ENCODE data around the gene PDZRN4.

Gene PDZRN4

GRCh38 chr12:41531147-41531829 is 343.2 kb downstream of the PDZRN4 start:
- Histone ChIP-seq H3K9me2 (replicated peaks; ENCODE audit: insufficient read depth, low read length) (no peaks in the 10 kb centered on the region), H3K4me2 (ENCODE audit: low read depth, low read length, poor library complexity, severe bottlenecking) (no peak overlapping the region), H3K27ac (ENCODE audit: low read depth, low read length) (no peak overlapping the region), H3K4me3 (ENCODE audit: insufficient read depth, low read length, poor library complexity, severe bottlenecking) (no peak overlapping the region), H4K20me1 (ENCODE audit: low read depth, low read length) (no peaks in the 10 kb centered on the region), H3F3A (ENCODE audit: insufficient read depth) (no peaks in the 10 kb centered on the region), H3K9me3 (ENCODE audit: insufficient read depth, low read length) (no peaks in the 10 kb centered on the region), H3K9ac (ENCODE audit: low read length) (no peak overlapping the region), H3K27me3 (ENCODE audit: low read length) (no peaks in the 10 kb centered on the region), H2AFZ (ENCODE audit: low read depth, low read length, severe bottlenecking) (no peak overlapping the region), H3K79me2 (ENCODE audit: insufficient read depth, low read length) (no peaks in the 10 kb centered on the region), H3K36me3 (ENCODE audit: low read length) (no peaks in the 10 kb centered on the region)
- TF ChIP-seq CTCF (IDR thresholded peaks at IDR 0.05; ENCODE audit: insufficient read depth, low read length, poor library complexity, severe bottlenecking) (no peak), EZH2phosphoT487 (conservative IDR thresholded peaks at IDR 0.05; ENCODE audit: low read length) (no peak)

- no peaks in the 10 kb centered on the region for H3K9me2 ChIP-seq (replicated peaks; ENCODE audit: insufficient read depth, low read length)
- no peaks in the 10 kb centered on the region for H3K36me3 ChIP-seq (ENCODE audit: low read length)
- no peak overlapping the region for H3K4me2 ChIP-seq (ENCODE audit: low read depth, low read length, poor library complexity, severe bottlenecking)
- H2AFZ ChIP-seq (ENCODE audit: low read depth, low read length, severe bottlenecking) = no peak overlapping the region
- H3K9ac ChIP-seq (ENCODE audit: low read length) = no peak overlapping the region
- no peaks in the 10 kb centered on the region for H4K20me1 ChIP-seq (ENCODE audit: low read depth, low read length)
- TF ChIP-seq CTCF (IDR thresholded peaks at IDR 0.05; ENCODE audit: insufficient read depth, low read length, poor library complexity, severe bottlenecking) (no peak), EZH2phosphoT487 (conservative IDR thresholded peaks at IDR 0.05; ENCODE audit: low read length) (no peak)
- no peak overlapping the region for H3K4me3 ChIP-seq (ENCODE audit: insufficient read depth, low read length, poor library complexity, severe bottlenecking)
- no peaks in the 10 kb centered on the region for H3K9me3 ChIP-seq (ENCODE audit: insufficient read depth, low read length)
- H3K79me2 ChIP-seq (ENCODE audit: insufficient read depth, low read length) = no peaks in the 10 kb centered on the region
- no peaks in the 10 kb centered on the region for H3F3A ChIP-seq (ENCODE audit: insufficient read depth)
- H3K27me3 ChIP-seq (ENCODE audit: low read length) = no peaks in the 10 kb centered on the region
- no peak overlapping the region for H3K27ac ChIP-seq (ENCODE audit: low read depth, low read length)
These were observed 344.0 kb downstream of the PDZRN4 start for GRCh38 chr12:41532072-41532471.

- H3K9ac ChIP-seq (ENCODE audit: low read length) = no peak overlapping the region
- no peak overlapping the region for H3K27ac ChIP-seq (ENCODE audit: low read depth, low read length)
- H3F3A ChIP-seq (ENCODE audit: insufficient read depth) = no peaks in the 10 kb centered on the region
- no peaks in the 10 kb centered on the region; the same call in 1 of the 2 replicates for H3K9me2 ChIP-seq (replicated peaks; ENCODE audit: insufficient read depth, low read length)
- no peaks in the 10 kb centered on the region for H4K20me1 ChIP-seq (ENCODE audit: low read depth, low read length)
- no peaks in the 10 kb centered on the region for H3K36me3 ChIP-seq (ENCODE audit: low read length)
- H3K4me2 ChIP-seq (ENCODE audit: low read depth, low read length, poor library complexity, severe bottlenecking) = no peak overlapping the region
- H3K9me3 ChIP-seq (ENCODE audit: insufficient read depth, low read length) = no peaks in the 10 kb centered on the region
- TF ChIP-seq EZH2phosphoT487 (conservative IDR thresholded peaks at IDR 0.05; ENCODE audit: low read length) (no peak), CTCF (IDR thresholded peaks at IDR 0.05; ENCODE audit: insufficient read depth, low read length, poor library complexity, severe bottlenecking) (no peak)
- no peaks in the 10 kb centered on the region for H3K79me2 ChIP-seq (ENCODE audit: insufficient read depth, low read length)
- no peak overlapping the region for H2AFZ ChIP-seq (ENCODE audit: low read depth, low read length, severe bottlenecking)
- H3K4me3 ChIP-seq (ENCODE audit: insufficient read depth, low read length, poor library complexity, severe bottlenecking) = no peak overlapping the region
- H3K27me3 ChIP-seq (ENCODE audit: low read length) = no peaks in the 10 kb centered on the region
These were observed 348.8 kb downstream of the PDZRN4 start for GRCh38 chr12:41536813-41537490.
